ENCODE measurements around the gene IQCN. TPM values are rescaled to one million over a fixed set of nuclear protein-coding genes. Genes with fewer than 3 reads are reported as not detected.
A peak's percentile ranks its signal among the peaks of the same experiment; 100 is the strongest.

IQCN gene
- polyA plus RNA-seq, 1 donor (not counting 4 experiments of a cell fraction or from before 2014, with no cell fraction given) = not detected

DNA sequence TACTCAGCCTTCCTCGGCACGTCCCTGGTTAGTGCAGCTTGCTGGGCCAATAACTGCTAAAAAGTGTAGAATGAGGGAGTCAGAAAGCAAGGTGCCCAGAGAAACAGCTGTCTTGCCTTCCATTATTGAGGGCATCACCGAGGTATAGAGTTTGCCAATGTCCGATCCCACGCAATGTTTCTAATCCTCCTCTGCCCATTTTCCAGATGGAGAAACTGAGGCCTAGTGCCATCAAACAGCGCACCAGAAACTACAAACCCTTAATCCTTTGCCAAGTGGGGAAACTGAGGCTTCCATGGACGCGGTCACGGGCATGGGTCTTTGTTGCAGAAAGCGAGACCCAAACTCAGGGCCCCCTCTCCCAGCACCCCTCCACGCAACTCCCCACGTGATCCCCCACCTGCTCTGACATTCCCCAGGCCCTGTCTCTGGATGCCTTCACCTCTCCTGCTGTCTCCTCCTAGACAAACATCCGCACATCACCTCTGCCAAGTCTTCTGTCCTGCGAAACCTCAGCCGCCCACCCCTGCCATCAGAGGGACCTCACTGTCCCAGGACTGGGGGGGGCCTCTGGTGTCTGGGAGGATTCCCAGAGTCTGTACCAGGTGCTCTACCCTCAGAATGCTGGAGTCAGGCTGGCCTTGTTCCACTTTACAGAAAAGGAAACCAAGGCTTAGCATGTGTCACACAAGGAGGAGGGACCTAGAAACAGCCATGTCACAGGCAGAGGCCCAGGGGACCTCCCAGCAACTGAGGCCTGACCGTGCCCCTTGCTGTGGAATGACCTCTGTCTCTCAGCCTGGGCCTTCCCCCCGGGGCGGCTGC is 47.1 kb downstream of the IQCN start:
- H3K27me3 ChIP-seq (ENCODE audit: control insufficient read depth, extremely low read depth, insufficient read depth, low read length) = peaks cover 37% of the 10 kb centered on the region
- H3K79me2 ChIP-seq (ENCODE audit: control insufficient read depth, insufficient read depth, low read length) = no peaks in the 10 kb centered on the region
- TF ChIP-seq EZH2 (IDR thresholded peaks at IDR 0.05; ENCODE audit: low read length) = no peak
- H3K9ac ChIP-seq (ENCODE audit: control insufficient read depth, extremely low read depth, insufficient read depth, low read length) = no peak overlapping the region
- no peak overlapping the region for H3K4me3 ChIP-seq (ENCODE audit: control insufficient read depth in 2 of 3, extremely low read depth in 1 of 3, insufficient read depth in 2 of 3, low read depth in 1 of 3, low read length in 3 of 3)
- H3K4me1 ChIP-seq (ENCODE audit: control insufficient read depth, extremely low read depth, insufficient read depth, low read length) = peaks cover 7% of the 10 kb centered on the region
- no peaks in the 10 kb centered on the region for H4K20me1 ChIP-seq (ENCODE audit: control insufficient read depth, extremely low read depth, insufficient read depth, low read length)
- H3K27ac ChIP-seq (ENCODE audit: control insufficient read depth, insufficient read depth, low read length) = no peak overlapping the region
- H3K4me2 ChIP-seq (ENCODE audit: control insufficient read depth, extremely low read depth, insufficient read depth, low read depth, low read length) = no peak overlapping the region
- no peaks in the 10 kb centered on the region for H3K36me3 ChIP-seq (ENCODE audit: control insufficient read depth in 2 of 2, extremely low read depth in 1 of 2, insufficient read depth in 2 of 2, low read length in 2 of 2)
- H2AFZ ChIP-seq (ENCODE audit: control insufficient read depth, low read length) = no peak overlapping the region
- no peaks in the 10 kb centered on the region for H3K9me1 ChIP-seq (ENCODE audit: control insufficient read depth, extremely low read depth, insufficient read depth, low read length)
- no peaks in the 10 kb centered on the region for H3K9me3 ChIP-seq (ENCODE audit: control insufficient read depth, low read depth, low read length)
- FAIRE-seq = no peak
- dilution Hi-C loops (cut with MboI; ENCODE audit: extremely low pct_ligation_motif_present, low sequenced_read_pairs) = no loop called here
- DNase-seq (ENCODE audit: low read depth, low spot score) = no peak

DNA sequence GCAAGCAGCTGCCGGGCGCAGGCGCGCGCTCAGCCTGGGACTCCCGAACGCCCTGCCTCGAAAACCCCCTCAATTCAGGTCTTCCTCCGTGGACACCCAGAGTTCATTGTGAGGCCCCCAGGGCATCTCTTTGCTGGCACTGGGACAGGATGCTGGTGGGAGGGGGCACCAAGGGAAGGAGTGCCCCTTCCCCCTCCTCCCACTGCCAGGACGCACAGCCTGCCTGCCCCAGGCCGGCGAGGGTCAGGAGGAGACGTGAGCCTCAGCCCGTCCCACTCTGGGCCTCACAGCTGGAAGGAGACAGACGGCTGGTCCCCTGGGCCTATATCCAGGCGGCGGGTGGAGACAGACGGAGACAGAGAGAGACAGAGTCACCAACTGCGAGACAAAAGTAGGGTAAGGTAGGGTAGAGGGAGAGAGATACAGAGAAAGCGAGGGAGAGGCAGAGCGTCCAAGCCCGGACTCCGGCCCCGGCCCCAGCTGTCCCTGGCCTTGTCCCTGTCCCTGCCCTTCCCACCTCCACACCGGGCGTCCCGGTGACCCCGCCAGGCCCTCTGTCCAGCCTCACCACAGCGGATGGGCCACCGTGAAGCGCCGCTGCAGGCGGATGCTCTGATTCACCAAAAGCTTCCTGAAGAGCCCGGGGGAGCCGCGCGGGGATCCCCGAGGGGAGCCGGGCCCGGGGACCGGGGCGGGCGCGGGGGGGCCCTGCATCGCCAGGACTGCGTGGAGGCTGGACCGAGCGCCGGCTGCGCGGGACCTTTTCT is 48.4 kb downstream of the IQCN start, which contains the start of gene PDE4C:
Gene PDE4C, minus strand, starts transcription at position 737 of the 767 bp plus-strand sequence. Its CDS starts 23 bp downstream, at position 714.
- FAIRE-seq (no peak), DNase-seq (ENCODE audit: low read depth, low spot score) (no peak)
- no peak within 1 kb of the TSS for H3K4me2 ChIP-seq (ENCODE audit: control insufficient read depth, extremely low read depth, insufficient read depth, low read depth, low read length)
- peak; percentile 62 for TF ChIP-seq EZH2 (IDR thresholded peaks at IDR 0.05; ENCODE audit: low read length)
- TF ChIP-seq, protein P1, sequence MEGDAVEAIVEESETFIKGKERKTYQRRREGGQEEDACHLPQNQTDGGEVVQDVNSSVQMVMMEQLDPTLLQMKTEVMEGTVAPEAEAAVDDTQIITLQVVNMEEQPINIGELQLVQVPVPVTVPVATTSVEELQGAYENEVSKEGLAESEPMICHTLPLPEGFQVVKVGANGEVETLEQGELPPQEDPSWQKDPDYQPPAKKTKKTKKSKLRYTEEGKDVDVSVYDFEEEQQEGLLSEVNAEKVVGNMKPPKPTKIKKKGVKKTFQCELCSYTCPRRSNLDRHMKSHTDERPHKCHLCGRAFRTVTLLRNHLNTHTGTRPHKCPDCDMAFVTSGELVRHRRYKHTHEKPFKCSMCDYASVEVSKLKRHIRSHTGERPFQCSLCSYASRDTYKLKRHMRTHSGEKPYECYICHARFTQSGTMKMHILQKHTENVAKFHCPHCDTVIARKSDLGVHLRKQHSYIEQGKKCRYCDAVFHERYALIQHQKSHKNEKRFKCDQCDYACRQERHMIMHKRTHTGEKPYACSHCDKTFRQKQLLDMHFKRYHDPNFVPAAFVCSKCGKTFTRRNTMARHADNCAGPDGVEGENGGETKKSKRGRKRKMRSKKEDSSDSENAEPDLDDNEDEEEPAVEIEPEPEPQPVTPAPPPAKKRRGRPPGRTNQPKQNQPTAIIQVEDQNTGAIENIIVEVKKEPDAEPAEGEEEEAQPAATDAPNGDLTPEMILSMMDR (optimal IDR thresholded peaks at IDR 0.05 in 1 of 3, IDR thresholded peaks at IDR 0.05 in 1 of 3, conservative IDR thresholded peaks at IDR 0.05 in 1 of 3; ENCODE audit: extremely low read depth in 1 of 3, insufficient read depth in 2 of 3, low read length in 3 of 3) = no peak
- no peaks in the 10 kb centered on the region for H3K9me1 ChIP-seq (ENCODE audit: control insufficient read depth, extremely low read depth, insufficient read depth, low read length)
- no peak within 1 kb of the TSS for H2AFZ ChIP-seq (ENCODE audit: control insufficient read depth, low read length)
- peaks cover 7% of the 10 kb centered on the region for H3K4me1 ChIP-seq (ENCODE audit: control insufficient read depth, extremely low read depth, insufficient read depth, low read length)
- H3K36me3 ChIP-seq (ENCODE audit: control insufficient read depth in 2 of 2, extremely low read depth in 1 of 2, insufficient read depth in 2 of 2, low read length in 2 of 2) = no peaks in the 10 kb centered on the region
- dilution Hi-C loops (cut with MboI; ENCODE audit: extremely low pct_ligation_motif_present, low sequenced_read_pairs) = no loop called here
- H3K9ac ChIP-seq (ENCODE audit: control insufficient read depth, extremely low read depth, insufficient read depth, low read length) = no peak within 1 kb of the TSS
- H3K27me3 ChIP-seq (ENCODE audit: control insufficient read depth, extremely low read depth, insufficient read depth, low read length) = peaks cover 27% of the 10 kb centered on the region
- H3K9me3 ChIP-seq (ENCODE audit: control insufficient read depth, low read depth, low read length) = no peaks in the 10 kb centered on the region
- H4K20me1 ChIP-seq (ENCODE audit: control insufficient read depth, extremely low read depth, insufficient read depth, low read length) = no peaks in the 10 kb centered on the region
- no peaks in the 10 kb centered on the region for H3K79me2 ChIP-seq (ENCODE audit: control insufficient read depth, insufficient read depth, low read length)
- no peak within 1 kb of the TSS for H3K4me3 ChIP-seq (ENCODE audit: control insufficient read depth in 2 of 3, extremely low read depth in 1 of 3, insufficient read depth in 2 of 3, low read depth in 1 of 3, low read length in 3 of 3)
- H3K27ac ChIP-seq (ENCODE audit: control insufficient read depth, insufficient read depth, low read length) = no peak within 1 kb of the TSS
